Measurements from ENCODE around the gene TAF11L7. TPM values are rescaled to one million over a fixed set of nuclear protein-coding genes. Genes with fewer than 3 reads are reported as not detected.

The TAF11L7 gene
- total RNA-seq (2014; rRNA removed; shearing (Covaris generic)) = not detected in 2 replicates

GRCh38 chr5:17585658-17586057 is at the start of gene TAF11L7:
TAF11L7 (minus strand) TSS chr5:17585758.

GRCh38 chr5:17634160-17634559 is 48.6 kb upstream of the TAF11L7 start, which contains the start of gene TAF11L14:
TAF11L14 (plus strand) TSS chr5:17634460.

GRCh38 chr5:17631788-17632187 is 46.2 kb upstream of the TAF11L7 start, which contains the start of gene TAF11L13:
TAF11L13 (plus strand) TSS chr5:17632088.

GRCh38 chr5:17610092-17610491 is 24.5 kb upstream of the TAF11L7 start, which contains the start of gene TAF11L12:
TAF11L12 (plus strand) TSS chr5:17610392.

GRCh38 chr5:17603880-17604279 is 18.3 kb upstream of the TAF11L7 start, which contains the start of gene TAF11L11:
TAF11L11 (plus strand) TSS chr5:17604183.

GRCh38 chr5:17597728-17598127 is 12.2 kb upstream of the TAF11L7 start, which contains the start of gene TAF11L10:
TAF11L10 (minus strand) TSS chr5:17597828.

GRCh38 chr5:17594255-17594654 is 8.7 kb upstream of the TAF11L7 start, which contains the start of gene TAF11L9:
TAF11L9 (minus strand) TSS chr5:17594394.

GRCh38 chr5:17590860-17591259 is 5.3 kb upstream of the TAF11L7 start, which contains the start of gene TAF11L8:
TAF11L8 (minus strand) TSS chr5:17590960.

Small RNA genes within 50 kb of the gene (small RNA-seq; reads per million reads assigned to genes)
- gene AC233724.3 = not detected
- not detected for gene AC233724.6
- not detected for gene AC233724.7

Other genes starting within 250 kb of the TAF11L7 start
- gene TAF11L2, start 87.5 kb downstream of the TAF11L7 start, total RNA-seq (2014; rRNA removed; shearing (Covaris generic)) = not detected in 2 replicates
- not detected in 2 replicates for gene TAF11L3, start 67.4 kb downstream of the TAF11L7 start, total RNA-seq (2014; rRNA removed; shearing (Covaris generic))
- gene TAF11L4, start 64.0 kb downstream of the TAF11L7 start, total RNA-seq (2014; rRNA removed; shearing (Covaris generic)) = not detected in 2 replicates
- not detected in 2 replicates for gene TAF11L5, start 60.5 kb downstream of the TAF11L7 start, total RNA-seq (2014; rRNA removed; shearing (Covaris generic))
- not detected in 2 replicates for gene TAF11L6, start 57.1 kb downstream of the TAF11L7 start, total RNA-seq (2014; rRNA removed; shearing (Covaris generic))
- gene TAF11L8, start 5.2 kb upstream of the TAF11L7 start, total RNA-seq (2014; rRNA removed; shearing (Covaris generic)) = not detected in 2 replicates
- gene TAF11L9, start 8.6 kb upstream of the TAF11L7 start, total RNA-seq (2014; rRNA removed; shearing (Covaris generic)) = not detected in 2 replicates
- gene TAF11L10, start 12.1 kb upstream of the TAF11L7 start, total RNA-seq (2014; rRNA removed; shearing (Covaris generic)) = not detected in 2 replicates
- gene TAF11L11, start 18.4 kb upstream of the TAF11L7 start, total RNA-seq (2014; rRNA removed; shearing (Covaris generic)) = not detected in 2 replicates
- gene TAF11L12, start 24.6 kb upstream of the TAF11L7 start, total RNA-seq (2014; rRNA removed; shearing (Covaris generic)) = not detected in 2 replicates
- 0.50 and 0.91 TPM in 2 replicates for gene TAF11L13, start 46.3 kb upstream of the TAF11L7 start, total RNA-seq (2014; rRNA removed; shearing (Covaris generic))
- gene TAF11L14, start 48.7 kb upstream of the TAF11L7 start, total RNA-seq (2014; rRNA removed; shearing (Covaris generic)) = not detected in 2 replicates

Measured in A375 (cell line).